CMK (cell line): ENCODE data around the gene TECPR2.

Experiments
- DNase-seq: peaks from one replicate; pipeline ENCODE4 v3.0.0-alpha.2; 2010; ENCODE audit warnings: low read depth

Gene TECPR2

GRCh38 chr14:102496331-102496691, 133.6 kb downstream of the TECPR2 start:
- no peak for DNase-seq

GRCh38 chr14:102496958-102497744, 134.4 kb downstream of the TECPR2 start:
- no peak for DNase-seq

GRCh38 chr14:102497998-102498677, 135.4 kb downstream of the TECPR2 start:
- no peak for DNase-seq

- DNase-seq: no peak
Observed at GRCh38 chr14:102498678-102499265, 136.0 kb downstream of the TECPR2 start.

- no peak for DNase-seq
Observed at GRCh38 chr14:102499401-102500157, 136.8 kb downstream of the TECPR2 start.

GRCh38 chr14:102500158-102500662, 137.5 kb downstream of the TECPR2 start:
- no peak for DNase-seq

- DNase-seq: no peak
Observed at GRCh38 chr14:102500713-102501112, 138.0 kb downstream of the TECPR2 start.

- no peak for DNase-seq
Observed at GRCh38 chr14:102501751-102502315, 139.1 kb downstream of the TECPR2 start.

GRCh38 chr14:102502571-102502970, 139.8 kb downstream of the TECPR2 start:
- no peak for DNase-seq

GRCh38 chr14:102503641-102504327, 141.0 kb downstream of the TECPR2 start:
- no peak for DNase-seq

- peak; percentile 89 for DNase-seq
Observed at GRCh38 chr14:102504328-102504999, 141.7 kb downstream of the TECPR2 start.

- no peak for DNase-seq
Observed at GRCh38 chr14:102505000-102505619, 142.4 kb downstream of the TECPR2 start.

- DNase-seq: no peak
Observed at GRCh38 chr14:102505775-102506625, 143.3 kb downstream of the TECPR2 start.

GRCh38 chr14:102506626-102506925, 143.8 kb downstream of the TECPR2 start:
- DNase-seq: no peak

- DNase-seq: no peak
Observed at GRCh38 chr14:102507081-102507856, 144.5 kb downstream of the TECPR2 start.

- no peak for DNase-seq
Observed at GRCh38 chr14:102507857-102508312, 145.1 kb downstream of the TECPR2 start.

- no peak for DNase-seq
Observed at GRCh38 chr14:102508410-102508773, 145.7 kb downstream of the TECPR2 start.
